LNCAP (cell line): ENCODE results near the gene FMO3.

Experiments used
- CTCF ChIP-seq: fragments of 450-650 bp; IDR thresholded peaks from 2 replicates; pipeline ENCODE4 v1.5.1; 2017; ENCODE audit warnings: mild to moderate bottlenecking

FMO3 gene

GRCh38 chr1:171116676-171117075 lies 26.0 kb downstream of the FMO3 start:
- TF ChIP-seq CTCF: no peak

GRCh38 chr1:171117085-171117484 lies 26.4 kb downstream of the FMO3 start:
- TF ChIP-seq CTCF: no peak

GRCh38 chr1:171119648-171120047 lies 28.9 kb downstream of the FMO3 start:
- no peak for TF ChIP-seq CTCF

- TF ChIP-seq CTCF: no peak
Observed at GRCh38 chr1:171122299-171122698, 31.6 kb downstream of the FMO3 start.

GRCh38 chr1:171122893-171123292 lies 32.2 kb downstream of the FMO3 start:
- TF ChIP-seq CTCF: no peak

GRCh38 chr1:171126504-171126903 lies 35.8 kb downstream of the FMO3 start:
- TF ChIP-seq CTCF: no peak

GRCh38 chr1:171127099-171127498 lies 36.4 kb downstream of the FMO3 start:
- no peak for TF ChIP-seq CTCF

- no peak for TF ChIP-seq CTCF
Observed at GRCh38 chr1:171127501-171127900, 36.8 kb downstream of the FMO3 start.
